ENCODE data around the gene MFSD2A. TPM values are rescaled to one million over a fixed set of nuclear protein-coding genes. Genes with fewer than 3 reads are reported as not detected.

The MFSD2A gene
- total RNA-seq, 1 experiment from 2014 or later: 2.2 TPM

- Histone ChIP-seq H3K27me3 (replicated peaks; ENCODE audit: control insufficient read depth, insufficient read depth, low read length) (no peaks in the 10 kb centered on the region), H3K4me3 (ENCODE audit: low read depth, low read length) (no peak overlapping the region), H3K4me1 (no peaks in the 10 kb centered on the region), H3K9me3 (no peaks in the 10 kb centered on the region), H3K36me3 (ENCODE audit: control insufficient read depth, insufficient read depth, low read length) (no peaks in the 10 kb centered on the region)
- intact Hi-C loops (cut with micrococcal nuclease; ENCODE audit: unreplicated experiment): no loop called here
- no peak for TF ChIP-seq CTCF (IDR thresholded peaks at IDR 0.05; ENCODE audit: insufficient read depth in 1 of 2, low read depth in 1 of 2, low read length in 1 of 2, severe bottlenecking in 1 of 2, unreplicated experiment in 1 of 2)
- BruUV-seq (replicated peaks): no TSS peak
- Mint-ChIP-seq H3K36me3 (ENCODE audit: insufficient read depth, unreplicated experiment) (no peaks in the 10 kb centered on the region), H3K27ac (ENCODE audit: unreplicated experiment) (no peak overlapping the region), H3K9me3 (ENCODE audit: unreplicated experiment) (no peaks in the 10 kb centered on the region), H3K27me3 (ENCODE audit: insufficient read depth, unreplicated experiment) (no peaks in the 10 kb centered on the region), H3K4me1 (ENCODE audit: low read depth, unreplicated experiment) (no peaks in the 10 kb centered on the region), H3K4me3 (ENCODE audit: unreplicated experiment) (no peak overlapping the region)
- no peak for DNase-seq
- ChIA-PET CTCF (interaction anchor here (1.3 to 5.3 kb wide), 3 partner anchors 15 to 69 kb away, joined by 3 to 44 read pairs (median 3); no protein-coding TSS in a partner anchor), POLR2A (no interaction called here)
Measured at GRCh38 chr1:39971138-39971537, 16.2 kb downstream of the MFSD2A start.

- intact Hi-C loops (cut with micrococcal nuclease; ENCODE audit: unreplicated experiment): loop anchor here (1.0 kb wide), 2 partner anchors 54 to 157 kb away; no protein-coding TSS in a partner anchor
- ChIA-PET CTCF (interaction anchor here (1.3 to 5.3 kb wide), 2 partner anchors 54 to 365 kb away, joined by 4 to 44 read pairs; no protein-coding TSS in a partner anchor), POLR2A (no interaction called here)
- H3K27me3 ChIP-seq (replicated peaks; ENCODE audit: control insufficient read depth, insufficient read depth, low read length): no peaks in the 10 kb centered on the region
- Mint-ChIP-seq H3K4me3 (ENCODE audit: unreplicated experiment) (no peak overlapping the region), H3K36me3 (ENCODE audit: insufficient read depth, unreplicated experiment) (no peaks in the 10 kb centered on the region), H3K27me3 (ENCODE audit: insufficient read depth, unreplicated experiment) (no peaks in the 10 kb centered on the region), H3K4me1 (ENCODE audit: low read depth, unreplicated experiment) (peaks cover 7% of the 10 kb centered on the region), H3K9me3 (ENCODE audit: unreplicated experiment) (peaks cover 8% of the 10 kb centered on the region), H3K27ac (ENCODE audit: unreplicated experiment) (no peak overlapping the region)
- H3K4me1 ChIP-seq: peaks cover 3% of the 10 kb centered on the region; the same call in 1 of the 2 replicates
- peak; percentile 65 to 67 for DNase-seq
- no peaks in the 10 kb centered on the region for H3K9me3 ChIP-seq
- H3K36me3 ChIP-seq (ENCODE audit: control insufficient read depth, insufficient read depth, low read length): no peaks in the 10 kb centered on the region
- BruUV-seq (replicated peaks): no TSS peak
- no peak overlapping the region for H3K4me3 ChIP-seq (ENCODE audit: low read depth, low read length)
- TF ChIP-seq CTCF (IDR thresholded peaks at IDR 0.05; ENCODE audit: insufficient read depth in 1 of 2, low read depth in 1 of 2, low read length in 1 of 2, severe bottlenecking in 1 of 2, unreplicated experiment in 1 of 2): peak; percentile 76 to 80
Measured at GRCh38 chr1:39973503-39974135, 18.7 kb downstream of the MFSD2A start.

GRCh38 chr1:39976732-39977131, 21.8 kb downstream of the MFSD2A start:
- Mint-ChIP-seq H3K27me3 (ENCODE audit: insufficient read depth, unreplicated experiment) (no peaks in the 10 kb centered on the region), H3K36me3 (ENCODE audit: insufficient read depth, unreplicated experiment) (no peaks in the 10 kb centered on the region), H3K4me1 (ENCODE audit: low read depth, unreplicated experiment) (peaks cover 14% of the 10 kb centered on the region), H3K9me3 (ENCODE audit: unreplicated experiment) (peaks cover 8% of the 10 kb centered on the region), H3K27ac (ENCODE audit: unreplicated experiment) (no peak overlapping the region), H3K4me3 (ENCODE audit: unreplicated experiment) (no peak overlapping the region)
- no peaks in the 10 kb centered on the region for H3K27me3 ChIP-seq (replicated peaks; ENCODE audit: control insufficient read depth, insufficient read depth, low read length)
- ChIA-PET POLR2A (no interaction called here), CTCF (interaction anchor here (1.4 kb wide), 1 partner anchor 57 kb away, joined by 10 read pairs; no protein-coding TSS in a partner anchor)
- no TSS peak for BruUV-seq (replicated peaks)
- DNase-seq: peak in 1 of 2 experiments; percentile 34
- peaks cover 3% of the 10 kb centered on the region; the same call in 1 of the 2 replicates for H3K4me1 ChIP-seq
- no peak for TF ChIP-seq CTCF (IDR thresholded peaks at IDR 0.05; ENCODE audit: insufficient read depth in 1 of 2, low read depth in 1 of 2, low read length in 1 of 2, severe bottlenecking in 1 of 2, unreplicated experiment in 1 of 2)
- no peak overlapping the region for H3K4me3 ChIP-seq (ENCODE audit: low read depth, low read length)
- intact Hi-C loops (cut with micrococcal nuclease; ENCODE audit: unreplicated experiment): no loop called here
- H3K36me3 ChIP-seq (ENCODE audit: control insufficient read depth, insufficient read depth, low read length): no peaks in the 10 kb centered on the region
- H3K9me3 ChIP-seq: no peaks in the 10 kb centered on the region
